Ovary (tissue), 3 donors: ENCODE results near the gene SPECC1.

Source experiments
- EP300 ChIP-seq: sonication (generic); formaldehyde crosslinking; IDR thresholded peaks from one replicate; pipeline ENCODE4 v1.6.1; 2017; ENCODE audit warnings: antibody characterized with exemption
- POLR2A ChIP-seq: fragments of 450-650 bp; IDR thresholded peaks from one replicate; pipeline ENCODE4 v1.6.1; 2017; ENCODE audit warnings: antibody characterized with exemption, mild to moderate bottlenecking, moderate library complexity
- TF ChIP-seq, protein P1 (sequence below), 3 donors: fragments of 450-650 bp in 2 of 3; fragments of 200-600 bp in 1 of 3; IDR thresholded peaks; one replicate each; pipeline versions ENCODE4 v1.5.1 to v1.8.0; 2016 to 2022; ENCODE audit warnings: antibody characterized with exemption in 3 of 3, mild to moderate bottlenecking in 1 of 3
- donor health status: DM: no; HTN: no; CAD: no.

DNA sequence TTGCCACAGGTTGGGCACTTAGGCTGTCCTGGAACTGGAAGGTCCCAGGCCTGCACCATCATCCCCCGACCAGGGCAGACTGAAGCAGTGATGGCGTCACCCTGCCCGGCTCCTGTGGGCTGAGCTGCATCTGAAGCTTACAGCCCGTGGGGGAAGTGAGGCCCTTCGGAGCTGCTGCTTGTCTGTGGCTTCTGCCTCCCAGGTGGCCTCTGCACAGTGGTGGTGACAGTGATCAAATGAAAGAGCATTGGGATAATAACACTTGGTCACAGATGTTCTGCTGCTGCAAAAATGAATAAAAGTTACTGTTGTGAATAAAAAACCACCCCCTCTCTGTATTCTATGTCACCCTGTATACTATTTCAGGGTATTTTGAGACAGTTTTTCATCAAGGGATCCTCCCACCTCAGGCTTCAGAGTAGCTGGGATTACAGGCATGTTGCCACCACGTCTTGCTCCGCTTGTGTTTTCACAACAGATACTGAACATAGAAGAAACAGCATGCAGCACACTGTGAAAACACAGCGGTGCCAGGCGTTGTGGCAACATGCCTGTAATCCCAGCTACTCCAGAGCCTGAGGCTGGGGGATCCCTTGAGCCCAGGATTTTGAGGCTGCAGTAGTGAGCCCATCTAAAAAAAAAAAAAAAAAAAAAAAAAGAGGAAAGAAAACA, 293.2 kb downstream of the SPECC1 start:
- TF ChIP-seq, protein P1, sequence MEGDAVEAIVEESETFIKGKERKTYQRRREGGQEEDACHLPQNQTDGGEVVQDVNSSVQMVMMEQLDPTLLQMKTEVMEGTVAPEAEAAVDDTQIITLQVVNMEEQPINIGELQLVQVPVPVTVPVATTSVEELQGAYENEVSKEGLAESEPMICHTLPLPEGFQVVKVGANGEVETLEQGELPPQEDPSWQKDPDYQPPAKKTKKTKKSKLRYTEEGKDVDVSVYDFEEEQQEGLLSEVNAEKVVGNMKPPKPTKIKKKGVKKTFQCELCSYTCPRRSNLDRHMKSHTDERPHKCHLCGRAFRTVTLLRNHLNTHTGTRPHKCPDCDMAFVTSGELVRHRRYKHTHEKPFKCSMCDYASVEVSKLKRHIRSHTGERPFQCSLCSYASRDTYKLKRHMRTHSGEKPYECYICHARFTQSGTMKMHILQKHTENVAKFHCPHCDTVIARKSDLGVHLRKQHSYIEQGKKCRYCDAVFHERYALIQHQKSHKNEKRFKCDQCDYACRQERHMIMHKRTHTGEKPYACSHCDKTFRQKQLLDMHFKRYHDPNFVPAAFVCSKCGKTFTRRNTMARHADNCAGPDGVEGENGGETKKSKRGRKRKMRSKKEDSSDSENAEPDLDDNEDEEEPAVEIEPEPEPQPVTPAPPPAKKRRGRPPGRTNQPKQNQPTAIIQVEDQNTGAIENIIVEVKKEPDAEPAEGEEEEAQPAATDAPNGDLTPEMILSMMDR (IDR thresholded peaks at IDR 0.05), result no peak
- no peak for TF ChIP-seq POLR2A
- no peak for TF ChIP-seq EP300
